Astrocyte (in vitro differentiated cells and primary cell): Measurements from ENCODE around the gene ZXDC.

Experiments used
- EZH2 ChIP-seq: IDR thresholded peaks from 2 replicates; pipeline ENCODE4 v1.6.1; 2012; ENCODE audit warnings: mild to moderate bottlenecking, low read length, inconsistent platforms; ENCODE audit not compliant: insufficient read depth
- TF ChIP-seq, protein P1 (sequence below): IDR thresholded peaks from 2 replicates; pipeline ENCODE4 v1.5.1; 2011; ENCODE audit warnings: low read depth, mild to moderate bottlenecking, inconsistent platforms, low read length, moderate library complexity; ENCODE audit not compliant: insufficient read depth

DNA sequence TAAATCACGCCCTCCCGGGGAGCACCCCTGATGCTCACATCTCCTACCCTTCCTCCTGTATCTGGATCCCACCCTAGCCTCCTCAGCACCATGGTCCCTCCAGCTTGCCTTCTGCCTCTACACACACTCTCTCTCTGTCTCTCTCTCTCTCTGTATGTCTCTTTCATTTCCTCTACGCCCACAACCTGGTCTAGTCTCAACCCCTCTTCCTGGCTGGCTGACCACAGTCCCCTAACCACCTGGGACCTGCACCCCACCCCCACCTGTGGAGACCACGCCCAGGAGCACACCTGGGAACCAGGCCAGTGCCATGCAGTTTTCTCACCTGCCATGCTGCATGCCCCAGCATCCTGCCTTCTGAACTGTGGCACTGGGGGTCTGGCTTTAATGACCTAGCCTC lies 84.9 kb downstream of the ZXDC start:
- TF ChIP-seq, protein P1, sequence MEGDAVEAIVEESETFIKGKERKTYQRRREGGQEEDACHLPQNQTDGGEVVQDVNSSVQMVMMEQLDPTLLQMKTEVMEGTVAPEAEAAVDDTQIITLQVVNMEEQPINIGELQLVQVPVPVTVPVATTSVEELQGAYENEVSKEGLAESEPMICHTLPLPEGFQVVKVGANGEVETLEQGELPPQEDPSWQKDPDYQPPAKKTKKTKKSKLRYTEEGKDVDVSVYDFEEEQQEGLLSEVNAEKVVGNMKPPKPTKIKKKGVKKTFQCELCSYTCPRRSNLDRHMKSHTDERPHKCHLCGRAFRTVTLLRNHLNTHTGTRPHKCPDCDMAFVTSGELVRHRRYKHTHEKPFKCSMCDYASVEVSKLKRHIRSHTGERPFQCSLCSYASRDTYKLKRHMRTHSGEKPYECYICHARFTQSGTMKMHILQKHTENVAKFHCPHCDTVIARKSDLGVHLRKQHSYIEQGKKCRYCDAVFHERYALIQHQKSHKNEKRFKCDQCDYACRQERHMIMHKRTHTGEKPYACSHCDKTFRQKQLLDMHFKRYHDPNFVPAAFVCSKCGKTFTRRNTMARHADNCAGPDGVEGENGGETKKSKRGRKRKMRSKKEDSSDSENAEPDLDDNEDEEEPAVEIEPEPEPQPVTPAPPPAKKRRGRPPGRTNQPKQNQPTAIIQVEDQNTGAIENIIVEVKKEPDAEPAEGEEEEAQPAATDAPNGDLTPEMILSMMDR: no peak
- no peak for TF ChIP-seq EZH2
